Measurements from ENCODE around the gene PPFIBP2.

The PPFIBP2 gene

DNA sequence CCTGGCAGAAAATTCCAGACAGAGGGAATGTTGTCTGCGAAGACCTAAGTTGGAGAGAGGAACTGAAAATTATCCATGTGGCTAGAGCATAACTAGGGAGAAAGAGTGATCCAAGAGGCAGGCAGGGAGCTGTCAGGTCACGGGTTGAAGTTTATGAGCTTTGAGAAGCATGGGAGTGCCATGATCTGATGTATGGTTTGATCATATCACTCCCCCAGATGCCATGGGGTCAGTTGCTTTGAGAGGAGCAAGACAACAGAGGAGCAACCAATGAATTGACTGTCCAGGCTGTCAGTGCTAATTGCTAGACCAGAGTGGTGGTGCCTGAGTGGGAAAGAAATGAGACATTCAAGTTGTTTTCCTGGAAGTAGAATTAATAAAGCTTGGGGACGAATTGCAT lies 105.5 kb downstream of the PPFIBP2 start:
- ChIA-PET POLR2A (no interaction called here), CTCF (no interaction called here)
- Histone ChIP-seq H3K9me3 (ENCODE audit: control insufficient read depth, insufficient read depth, low read depth, low read length) (no peaks in the 10 kb centered on the region), H3K27ac (ENCODE audit: extremely low read depth, low read depth, low read length) (no peak overlapping the region), H3K4me1 (ENCODE audit: control insufficient read depth, insufficient read depth, low read length) (no peaks in the 10 kb centered on the region), H3K36me3 (ENCODE audit: control insufficient read depth in 2 of 2, insufficient read depth in 1 of 2, low read length in 2 of 2) (peaks cover 0 to 15% of the 10 kb centered on the region in 2 experiments; a peak in 1 of 3 replicates), H3K4me3 (ENCODE audit: low read depth, low read length) (no peak overlapping the region)
- TF ChIP-seq ZNF324 (tag by site-specific recombination; IDR thresholded peaks at IDR 0.05) = no peak
- TF ChIP-seq ZXDB (tag by site-specific recombination; IDR thresholded peaks at IDR 0.05) = no peak
- no peak for TF ChIP-seq ZNF555 (tag by site-specific recombination; conservative IDR thresholded peaks at IDR 0.05)
- TF ChIP-seq ZNF311 (tag by site-specific recombination; IDR thresholded peaks at IDR 0.05; ENCODE audit: borderline replicate concordance) = no peak
- TF ChIP-seq, protein P1, sequence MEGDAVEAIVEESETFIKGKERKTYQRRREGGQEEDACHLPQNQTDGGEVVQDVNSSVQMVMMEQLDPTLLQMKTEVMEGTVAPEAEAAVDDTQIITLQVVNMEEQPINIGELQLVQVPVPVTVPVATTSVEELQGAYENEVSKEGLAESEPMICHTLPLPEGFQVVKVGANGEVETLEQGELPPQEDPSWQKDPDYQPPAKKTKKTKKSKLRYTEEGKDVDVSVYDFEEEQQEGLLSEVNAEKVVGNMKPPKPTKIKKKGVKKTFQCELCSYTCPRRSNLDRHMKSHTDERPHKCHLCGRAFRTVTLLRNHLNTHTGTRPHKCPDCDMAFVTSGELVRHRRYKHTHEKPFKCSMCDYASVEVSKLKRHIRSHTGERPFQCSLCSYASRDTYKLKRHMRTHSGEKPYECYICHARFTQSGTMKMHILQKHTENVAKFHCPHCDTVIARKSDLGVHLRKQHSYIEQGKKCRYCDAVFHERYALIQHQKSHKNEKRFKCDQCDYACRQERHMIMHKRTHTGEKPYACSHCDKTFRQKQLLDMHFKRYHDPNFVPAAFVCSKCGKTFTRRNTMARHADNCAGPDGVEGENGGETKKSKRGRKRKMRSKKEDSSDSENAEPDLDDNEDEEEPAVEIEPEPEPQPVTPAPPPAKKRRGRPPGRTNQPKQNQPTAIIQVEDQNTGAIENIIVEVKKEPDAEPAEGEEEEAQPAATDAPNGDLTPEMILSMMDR (tag by site-specific recombination; IDR thresholded peaks at IDR 0.05) = no peak
- TF ChIP-seq, protein P2, sequence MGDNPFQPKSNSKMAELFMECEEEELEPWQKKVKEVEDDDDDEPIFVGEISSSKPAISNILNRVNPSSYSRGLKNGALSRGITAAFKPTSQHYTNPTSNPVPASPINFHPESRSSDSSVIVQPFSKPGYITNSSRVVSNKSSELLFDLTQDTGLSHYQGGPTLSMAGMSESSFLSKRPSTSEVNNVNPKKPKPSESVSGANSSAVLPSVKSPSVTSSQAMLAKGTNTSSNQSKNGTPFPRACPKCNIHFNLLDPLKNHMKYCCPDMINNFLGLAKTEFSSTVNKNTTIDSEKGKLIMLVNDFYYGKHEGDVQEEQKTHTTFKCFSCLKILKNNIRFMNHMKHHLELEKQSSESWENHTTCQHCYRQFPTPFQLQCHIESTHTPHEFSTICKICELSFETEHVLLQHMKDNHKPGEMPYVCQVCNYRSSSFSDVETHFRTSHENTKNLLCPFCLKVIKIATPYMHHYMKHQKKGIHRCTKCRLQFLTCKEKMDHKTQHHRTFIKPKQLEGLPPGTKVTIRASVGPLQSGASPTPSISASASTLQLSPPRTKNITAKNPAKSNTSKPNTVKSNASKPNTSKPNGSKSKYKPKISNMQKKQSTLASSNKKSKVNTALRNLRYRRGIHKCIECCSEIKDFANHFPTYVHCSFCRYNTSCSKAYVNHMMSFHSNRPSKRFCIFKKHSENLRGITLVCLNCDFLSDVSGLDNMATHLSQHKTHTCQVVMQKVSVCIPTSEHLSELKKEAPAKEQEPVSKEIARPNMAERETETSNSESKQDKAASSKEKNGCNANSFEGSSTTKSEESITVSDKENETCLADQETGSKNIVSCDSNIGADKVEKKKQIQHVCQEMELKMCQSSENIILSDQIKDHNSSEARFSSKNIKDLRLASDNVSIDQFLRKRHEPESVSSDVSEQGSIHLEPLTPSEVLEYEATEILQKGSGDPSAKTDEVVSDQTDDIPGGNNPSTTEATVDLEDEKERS (tag by site-specific recombination; IDR thresholded peaks at IDR 0.05) = no peak
- TF ChIP-seq, protein P3, sequence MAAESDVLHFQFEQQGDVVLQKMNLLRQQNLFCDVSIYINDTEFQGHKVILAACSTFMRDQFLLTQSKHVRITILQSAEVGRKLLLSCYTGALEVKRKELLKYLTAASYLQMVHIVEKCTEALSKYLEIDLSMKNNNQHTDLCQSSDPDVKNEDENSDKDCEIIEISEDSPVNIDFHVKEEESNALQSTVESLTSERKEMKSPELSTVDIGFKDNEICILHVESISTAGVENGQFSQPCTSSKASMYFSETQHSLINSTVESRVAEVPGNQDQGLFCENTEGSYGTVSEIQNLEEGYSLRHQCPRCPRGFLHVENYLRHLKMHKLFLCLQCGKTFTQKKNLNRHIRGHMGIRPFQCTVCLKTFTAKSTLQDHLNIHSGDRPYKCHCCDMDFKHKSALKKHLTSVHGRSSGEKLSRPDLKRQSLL (tag by site-specific recombination; IDR thresholded peaks at IDR 0.05) = no peak
- TF ChIP-seq, protein P4, sequence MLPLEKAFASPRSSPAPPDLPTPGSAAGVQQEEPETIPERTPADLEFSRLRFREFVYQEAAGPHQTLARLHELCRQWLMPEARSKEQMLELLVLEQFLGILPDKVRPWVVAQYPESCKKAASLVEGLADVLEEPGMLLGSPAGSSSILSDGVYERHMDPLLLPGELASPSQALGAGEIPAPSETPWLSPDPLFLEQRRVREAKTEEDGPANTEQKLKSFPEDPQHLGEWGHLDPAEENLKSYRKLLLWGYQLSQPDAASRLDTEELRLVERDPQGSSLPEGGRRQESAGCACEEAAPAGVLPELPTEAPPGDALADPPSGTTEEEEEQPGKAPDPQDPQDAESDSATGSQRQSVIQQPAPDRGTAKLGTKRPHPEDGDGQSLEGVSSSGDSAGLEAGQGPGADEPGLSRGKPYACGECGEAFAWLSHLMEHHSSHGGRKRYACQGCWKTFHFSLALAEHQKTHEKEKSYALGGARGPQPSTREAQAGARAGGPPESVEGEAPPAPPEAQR (tag by site-specific recombination; IDR thresholded peaks at IDR 0.05) = no peak

DNA sequence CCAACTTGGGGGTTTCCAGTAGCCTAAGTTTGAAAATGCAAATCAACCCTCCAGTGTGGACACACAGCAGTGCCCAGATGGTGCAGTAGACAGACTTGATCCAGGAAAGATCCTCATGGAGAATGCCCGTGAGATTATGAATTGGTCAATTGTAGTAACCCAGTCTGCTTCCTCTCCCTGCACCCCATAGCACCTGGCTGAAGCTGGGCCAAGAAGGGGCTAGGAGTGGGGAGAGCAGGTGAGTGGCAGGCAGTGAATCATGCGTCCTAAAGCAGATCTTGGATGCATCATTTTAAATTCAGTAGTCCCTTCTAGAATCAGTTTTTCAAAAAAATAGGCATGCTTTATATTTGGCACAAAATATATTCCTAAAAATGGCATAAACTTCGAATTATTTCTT lies 107.3 kb downstream of the PPFIBP2 start:
- POLR2A ChIA-PET = interaction anchor here (0.6 kb wide), 1 partner anchor 169 kb away, joined by 3 read pairs; no protein-coding TSS in a partner anchor
- TF ChIP-seq ZSCAN16 (tag by site-specific recombination; IDR thresholded peaks at IDR 0.05) (no peak), YY1 (tag by site-specific recombination; IDR thresholded peaks at IDR 0.05) (no peak), ZNF830 (tag by site-specific recombination; IDR thresholded peaks at IDR 0.05; ENCODE audit: low read depth) (no peak), ZNF654 (tag by site-specific recombination; IDR thresholded peaks at IDR 0.05; ENCODE audit: low read depth) (no peak), SP3 (tag by site-specific recombination; IDR thresholded peaks at IDR 0.05) (no peak), ZNF146 (tag by site-specific recombination; IDR thresholded peaks at IDR 0.05) (no peak), ZNF585B (tag by site-specific recombination; IDR thresholded peaks at IDR 0.05) (no peak)
- Histone ChIP-seq H3K4me1 (ENCODE audit: control insufficient read depth, insufficient read depth, low read length) (no peaks in the 10 kb centered on the region), H3K36me3 (ENCODE audit: control insufficient read depth in 2 of 2, insufficient read depth in 1 of 2, low read length in 2 of 2) (peaks cover 0 to 23% of the 10 kb centered on the region in 2 experiments; a peak in 1 of 3 replicates), H3K4me3 (ENCODE audit: low read depth, low read length) (no peak overlapping the region), H3K9me3 (ENCODE audit: control insufficient read depth, insufficient read depth, low read depth, low read length) (no peaks in the 10 kb centered on the region), H3K27ac (ENCODE audit: extremely low read depth, low read depth, low read length) (no peak overlapping the region)
- CTCF ChIA-PET = interaction anchor here (1.4 kb wide), 1 partner anchor 50 kb away, joined by 4 read pairs; no protein-coding TSS in a partner anchor

Measured in HEK293 (cell line).